ENCODE results near the gene TRIL.
A peak's percentile ranks its signal among the peaks of the same experiment; 100 is the strongest.

Gene TRIL

DNA sequence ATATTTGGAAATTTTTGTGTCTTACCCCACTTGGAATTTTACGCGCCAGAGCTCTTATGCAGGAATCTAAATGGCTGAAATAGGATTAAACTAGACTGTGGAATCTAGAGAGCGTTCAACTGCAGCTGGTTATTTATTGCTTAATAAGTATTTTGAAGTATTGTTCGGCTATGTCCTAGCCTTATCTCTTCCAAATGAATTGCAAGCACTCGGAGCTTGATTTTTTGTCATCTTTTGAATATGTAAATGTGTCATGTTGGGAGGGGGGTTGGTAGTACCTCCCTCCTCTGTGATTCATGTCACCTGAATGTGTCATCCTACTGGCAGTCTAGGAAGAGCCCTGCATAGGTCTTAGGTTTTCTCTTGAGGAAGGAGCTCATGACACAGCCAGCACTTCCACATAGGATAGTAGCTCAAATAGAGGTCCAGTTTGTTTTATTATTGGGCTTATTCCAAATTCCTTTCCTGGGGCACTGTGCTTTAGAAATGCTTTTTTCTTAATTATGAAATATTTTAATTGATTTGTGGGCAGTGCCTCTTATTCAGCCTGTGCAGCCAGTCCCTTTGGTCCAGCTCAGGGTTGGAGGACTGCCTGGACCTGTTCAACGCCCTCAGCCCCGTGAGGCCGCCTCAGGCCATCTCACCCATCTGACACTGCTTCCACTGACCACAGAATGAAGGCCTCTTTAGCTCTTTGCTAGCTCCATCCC lies 22.5 kb upstream of the TRIL start:
- DNase-seq, result no peak

DNA sequence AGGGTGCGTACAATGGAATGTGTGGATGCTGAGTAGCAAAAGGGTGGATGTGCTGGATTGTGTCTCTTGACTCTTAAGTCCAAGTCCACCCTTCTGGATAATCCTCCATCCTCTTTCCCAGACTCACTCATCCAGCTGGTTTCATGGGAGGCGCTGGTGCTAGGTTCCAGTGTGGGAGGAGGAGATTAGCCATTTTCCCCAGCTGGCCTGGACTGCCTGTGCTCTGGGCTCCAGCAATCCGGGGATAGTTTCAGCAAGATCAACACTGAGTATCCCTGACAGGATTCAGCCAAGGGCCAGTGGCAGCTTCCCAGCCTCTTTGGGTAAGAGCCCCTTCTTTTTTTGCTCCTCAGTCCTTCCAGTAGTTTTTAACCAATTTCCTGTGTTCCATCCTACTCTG lies 21.6 kb upstream of the TRIL start:
- DNase-seq, result no peak

DNA sequence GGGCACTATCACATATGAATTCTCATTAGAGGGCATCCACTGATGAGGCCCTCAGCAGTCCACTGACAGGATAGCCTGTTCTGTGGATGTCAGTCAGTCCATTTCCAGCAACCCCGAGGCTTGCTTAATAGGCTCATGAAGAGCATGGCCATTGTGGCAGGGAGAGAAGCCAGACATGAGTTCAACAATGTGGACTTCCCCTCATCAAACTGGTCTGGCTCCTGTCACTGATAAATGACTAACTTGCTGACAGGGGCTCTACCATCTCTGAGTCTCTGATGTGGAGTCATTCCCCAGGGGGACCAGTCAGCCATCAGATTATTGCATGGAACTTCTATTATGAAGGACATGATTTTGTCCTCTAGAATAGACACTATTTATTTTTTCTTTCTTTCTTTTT lies 19.8 kb upstream of the TRIL start:
- no peak for DNase-seq

DNA sequence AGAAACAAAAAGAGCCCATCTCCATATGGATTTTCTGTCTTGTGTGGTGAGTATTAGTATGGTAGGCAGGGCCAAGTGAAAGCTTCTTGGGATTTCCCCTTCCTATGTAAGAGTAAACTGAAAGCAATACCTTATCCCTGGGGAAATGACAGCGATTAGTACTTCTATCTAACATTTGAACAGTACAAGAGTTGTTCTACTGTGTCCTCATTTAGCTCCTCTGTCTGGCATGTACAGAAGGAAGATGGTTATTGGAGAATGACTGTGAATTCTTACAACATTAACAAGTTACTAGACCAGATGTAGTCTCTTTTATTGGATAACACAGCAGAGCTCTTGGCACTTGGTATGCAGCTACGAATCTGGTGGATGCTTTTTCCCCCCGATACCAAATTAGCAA lies 17.9 kb upstream of the TRIL start:
- DNase-seq, result no peak

DNA sequence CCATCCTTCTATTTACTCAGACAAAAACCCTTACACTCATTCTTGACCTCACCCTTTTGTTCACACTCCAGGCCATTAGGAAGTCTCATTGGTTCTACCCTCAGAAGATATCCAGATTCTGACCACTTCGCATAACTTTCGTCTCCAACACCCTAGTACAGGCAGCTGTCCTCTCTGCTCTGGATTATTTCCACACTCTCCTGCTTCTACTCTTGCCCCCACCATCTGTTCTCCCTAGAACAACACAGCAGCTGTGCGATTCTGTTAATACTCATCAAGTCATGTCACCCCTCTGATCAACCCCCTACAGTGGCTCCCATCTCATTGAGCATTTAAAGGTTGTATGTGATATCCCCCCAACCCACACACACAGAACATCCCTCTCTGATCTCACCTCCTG lies 15.5 kb upstream of the TRIL start:
- no peak for DNase-seq

DNA sequence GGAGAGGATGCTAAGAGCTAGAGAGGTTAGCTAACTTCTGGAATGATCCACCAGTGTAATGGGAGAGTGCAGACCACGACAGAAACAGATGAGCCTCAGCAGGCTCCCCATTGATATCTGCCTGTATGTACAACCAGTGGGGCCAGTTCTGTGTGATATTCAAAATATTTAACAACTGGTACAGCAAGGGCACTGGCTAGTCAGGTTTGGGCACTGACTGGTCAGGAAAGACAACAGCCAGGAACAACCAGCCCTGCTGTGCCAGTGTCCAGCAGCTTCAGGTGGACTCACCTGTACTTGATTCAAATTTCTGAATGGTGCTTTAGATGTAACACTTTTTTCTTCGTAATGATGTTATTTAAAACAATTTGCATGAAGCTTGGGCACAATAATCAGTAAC lies 5.9 kb upstream of the TRIL start:
- DNase-seq, result no peak

DNA sequence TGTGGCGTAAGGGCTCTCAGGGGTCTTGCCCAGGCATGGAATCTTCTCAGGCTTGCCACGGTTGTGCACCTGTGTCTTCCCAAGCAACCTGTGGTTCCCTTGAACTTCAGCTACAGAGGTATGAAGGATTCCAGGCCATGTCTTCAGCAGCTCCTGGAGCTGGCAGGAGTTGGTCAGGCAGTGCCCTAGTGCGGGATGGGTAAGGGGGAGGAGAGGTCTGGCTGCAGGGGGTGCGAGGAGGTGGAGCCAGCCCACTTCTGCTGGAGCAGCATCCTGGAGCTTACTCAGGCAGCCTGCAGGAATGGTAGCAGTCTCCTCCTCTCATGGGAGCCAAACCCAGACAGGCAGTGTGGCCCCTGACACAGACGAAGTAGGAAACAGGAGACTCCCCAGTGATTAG lies 3.8 kb upstream of the TRIL start:
- no peak for DNase-seq

DNA sequence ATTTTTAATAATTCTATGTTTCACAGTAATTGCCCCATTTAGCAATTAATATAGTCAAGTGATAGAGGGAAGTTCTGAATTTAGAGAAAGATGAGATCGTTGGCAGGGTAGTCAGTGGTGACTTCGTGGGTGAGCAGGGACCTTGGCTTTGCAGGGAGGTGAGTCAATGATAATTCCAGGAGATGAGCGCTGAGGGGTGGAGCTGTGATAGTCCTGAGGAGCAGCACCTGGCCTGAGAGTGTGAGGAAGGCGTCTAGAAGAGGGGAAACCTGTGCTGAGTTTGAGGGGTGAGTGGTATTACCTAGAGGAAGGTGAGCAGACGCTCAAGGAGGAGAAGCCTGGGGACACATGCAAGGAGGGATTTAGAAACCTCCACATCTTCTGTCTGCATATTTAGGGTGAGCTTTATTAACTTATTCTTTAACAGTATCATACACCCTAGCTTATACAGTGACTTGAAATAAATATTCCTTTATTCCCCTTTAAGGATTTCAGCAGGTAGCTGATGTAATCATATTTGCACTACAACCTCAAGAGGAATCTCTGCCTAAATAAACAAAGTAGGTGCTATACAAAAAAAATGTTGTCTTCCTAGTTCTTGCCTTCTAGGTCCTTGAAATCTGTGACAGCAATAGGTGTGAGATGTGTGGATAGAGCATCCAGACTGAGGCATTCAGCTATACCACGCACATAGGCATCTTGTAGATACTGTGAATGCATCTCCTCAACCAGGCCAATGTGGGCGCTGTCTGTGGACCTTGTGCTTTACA lies 2.1 kb upstream of the TRIL start:
- DNase-seq, result no peak

DNA sequence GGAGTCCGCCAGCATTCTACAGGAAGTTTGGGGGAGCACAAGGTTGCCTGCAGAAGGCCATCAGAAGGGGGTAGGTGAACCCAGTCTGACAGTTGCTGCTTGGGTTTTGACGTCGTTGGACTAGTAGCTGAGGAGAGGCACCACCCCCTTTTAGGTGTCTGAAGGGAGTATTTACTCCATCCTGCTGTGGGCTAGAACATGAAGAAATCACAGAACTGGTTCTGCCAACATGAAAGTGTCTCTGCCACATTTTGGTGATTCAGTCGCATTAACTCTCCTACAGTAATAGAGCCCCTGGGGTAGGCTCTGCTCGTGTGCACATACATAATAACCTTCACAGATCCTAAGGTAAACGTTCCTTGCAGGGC lies 834 bp upstream of the TRIL start:
- DNase-seq, result peak; percentile 37

DNA sequence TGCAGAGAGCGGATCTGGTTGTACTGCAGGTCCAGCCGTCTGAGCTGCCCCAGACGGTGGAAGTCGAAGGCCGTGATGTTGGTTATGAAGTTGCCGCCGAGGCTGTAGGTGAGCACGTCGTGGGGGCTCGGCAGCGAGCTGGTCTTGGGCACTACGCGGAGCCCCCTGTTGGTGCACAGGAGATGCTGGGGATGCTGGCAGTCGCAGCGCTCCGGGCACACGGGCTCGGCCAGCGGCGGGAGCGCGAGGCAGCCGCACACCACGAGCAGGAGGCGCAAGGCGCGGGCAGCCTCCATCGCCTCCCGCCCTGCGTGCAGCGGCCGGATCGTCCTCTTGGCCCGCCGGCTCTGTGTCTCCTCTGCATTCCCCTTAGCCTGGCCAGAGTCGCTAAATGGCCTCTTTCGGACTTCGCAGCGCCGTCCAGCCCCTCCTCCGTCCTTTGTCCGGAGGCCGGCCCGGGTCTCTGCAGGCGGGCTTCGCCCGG lies 337 bp downstream of the TRIL start:
- DNase-seq, result no peak

DNA sequence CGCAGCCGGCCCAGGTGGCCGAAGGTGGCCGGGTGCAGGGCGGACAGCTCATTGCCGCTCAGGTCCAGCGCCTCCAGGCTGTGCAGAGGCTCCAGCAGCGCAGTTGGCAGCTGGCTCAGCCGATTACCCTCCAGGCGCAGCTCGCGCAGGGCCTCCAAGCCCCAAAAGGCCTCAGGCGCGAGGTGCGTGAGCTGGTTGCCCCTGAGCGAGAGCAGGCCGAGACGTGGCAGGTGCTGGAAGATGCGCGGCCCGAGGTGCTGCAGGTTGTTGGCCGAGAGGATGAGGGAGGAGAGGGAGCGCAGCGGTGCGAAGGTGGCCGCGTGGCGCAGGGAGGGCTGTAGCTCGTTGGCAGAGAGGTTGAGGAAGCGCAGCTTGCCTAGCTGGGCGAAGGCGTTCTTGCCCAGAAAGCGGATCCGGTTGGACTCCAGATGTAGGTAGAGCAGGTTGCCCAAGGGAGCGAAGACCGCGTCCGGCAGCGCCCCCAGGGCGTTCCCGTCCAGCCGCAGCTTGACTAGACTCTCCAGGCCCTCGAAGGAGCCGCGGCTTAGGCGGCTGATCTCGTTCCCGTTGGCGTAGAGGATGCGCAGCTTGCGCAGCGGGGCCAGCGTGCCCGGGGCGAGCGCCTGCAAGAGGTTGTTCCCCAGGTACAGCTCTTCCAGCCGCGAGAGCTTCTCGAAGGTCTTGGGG lies 923 bp downstream of the TRIL start:
- no peak for DNase-seq

DNA sequence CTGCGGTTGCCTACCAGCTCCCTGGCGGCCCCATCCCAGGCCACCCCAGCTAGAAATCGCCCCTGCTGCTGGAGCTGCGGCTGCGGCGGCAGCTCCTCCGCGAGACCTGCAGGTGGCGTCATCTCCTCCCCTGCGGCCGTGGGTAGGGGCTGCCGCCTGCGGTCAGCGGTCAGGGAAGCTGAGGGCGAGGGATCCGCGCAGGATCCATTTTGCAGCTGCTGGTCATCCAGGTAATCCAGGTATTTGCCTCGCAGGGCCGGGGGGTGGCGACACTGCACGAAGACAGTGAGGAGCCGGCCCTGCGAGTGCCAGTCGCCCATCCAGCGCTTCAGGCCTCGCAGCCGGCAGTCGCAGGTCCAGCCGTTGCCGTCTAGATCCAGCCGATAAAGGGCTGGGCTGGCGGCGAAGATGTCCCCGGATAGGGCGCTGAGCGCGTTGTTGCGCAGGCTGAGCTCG lies 1.5 kb downstream of the TRIL start:
- peak; percentile 40 for DNase-seq

DNA sequence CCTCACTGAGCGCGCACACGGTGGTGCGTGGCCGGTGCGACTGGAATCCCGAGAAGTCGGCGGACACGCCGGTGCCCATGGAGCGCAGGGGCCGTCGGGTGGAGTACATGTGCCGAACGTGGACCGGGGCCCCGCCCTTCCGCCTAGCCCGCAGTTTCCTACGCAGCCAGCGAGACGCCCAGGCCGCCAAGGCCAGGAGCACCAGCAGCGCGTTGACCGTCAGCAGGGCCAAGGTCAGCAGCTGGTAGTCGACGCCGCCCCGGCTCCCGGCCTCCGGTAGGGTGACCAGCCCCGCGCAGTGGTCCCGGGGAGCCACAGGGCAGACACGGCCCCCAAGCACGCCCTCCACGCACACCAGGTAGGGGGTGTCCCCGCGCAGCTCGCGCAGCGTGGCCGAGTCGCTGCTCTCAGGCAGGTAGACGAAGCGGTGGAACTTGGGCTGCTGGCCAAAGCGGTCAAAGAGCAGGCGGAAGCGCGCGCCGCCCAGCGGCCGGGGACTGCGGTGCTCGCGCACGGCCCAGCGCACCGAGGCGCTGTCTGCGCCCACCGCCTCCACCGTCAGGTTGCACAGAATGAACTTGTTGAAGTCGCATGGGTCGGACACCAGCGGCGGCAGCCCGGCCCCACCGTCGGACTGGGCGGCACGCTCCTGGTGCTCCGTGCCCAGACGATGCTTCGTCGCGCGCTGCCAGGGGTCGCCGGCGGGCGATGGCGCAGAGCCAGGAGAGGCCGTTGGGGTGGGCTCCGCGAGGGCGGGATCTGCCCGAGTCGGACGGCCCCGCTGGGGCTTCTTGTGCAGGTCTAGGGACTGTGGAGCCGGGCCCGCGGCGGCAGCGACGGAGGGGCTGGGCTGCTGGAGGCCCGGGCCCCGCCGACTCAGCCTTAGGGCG lies 2.2 kb downstream of the TRIL start:
- DNase-seq, result peak; percentile 71

DNA sequence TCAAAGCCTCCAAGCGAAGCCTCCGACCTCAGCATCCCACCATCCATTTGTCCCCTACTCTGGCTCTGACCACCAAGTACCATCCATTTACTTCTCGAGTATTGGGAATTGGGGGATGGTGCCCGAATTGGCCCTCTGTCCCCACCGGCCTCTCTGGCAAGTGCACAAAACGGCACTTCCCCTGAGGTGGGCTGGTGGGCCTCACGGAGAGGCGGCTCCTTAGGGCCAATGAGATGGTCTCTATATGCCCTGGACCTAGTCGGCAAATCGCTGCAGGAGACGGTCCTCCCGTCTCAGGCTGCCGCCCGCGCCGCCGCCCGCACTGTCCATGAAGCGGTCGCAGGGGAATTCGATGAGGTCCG lies 2.8 kb downstream of the TRIL start:
- no peak for DNase-seq

DNA sequence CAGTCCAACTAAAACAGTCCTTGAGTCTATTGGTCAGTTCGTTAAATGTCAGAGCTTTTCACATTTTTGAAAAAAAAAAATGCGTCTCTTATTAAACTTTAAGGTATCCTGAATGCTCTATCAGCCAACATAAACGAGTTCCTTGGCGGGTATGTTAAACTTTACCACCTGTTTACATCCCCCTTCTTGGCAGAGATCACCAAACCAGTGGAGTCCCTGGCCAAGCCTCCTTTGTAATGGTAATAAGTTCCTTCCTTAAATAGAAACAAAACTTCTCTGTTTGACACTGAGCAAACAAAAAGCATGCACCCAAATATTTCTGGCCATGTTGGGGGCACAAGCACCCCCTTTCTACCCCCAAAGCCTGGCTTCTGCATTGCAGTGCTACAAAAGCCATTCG lies 3.2 kb downstream of the TRIL start:
- no peak for DNase-seq

DNA sequence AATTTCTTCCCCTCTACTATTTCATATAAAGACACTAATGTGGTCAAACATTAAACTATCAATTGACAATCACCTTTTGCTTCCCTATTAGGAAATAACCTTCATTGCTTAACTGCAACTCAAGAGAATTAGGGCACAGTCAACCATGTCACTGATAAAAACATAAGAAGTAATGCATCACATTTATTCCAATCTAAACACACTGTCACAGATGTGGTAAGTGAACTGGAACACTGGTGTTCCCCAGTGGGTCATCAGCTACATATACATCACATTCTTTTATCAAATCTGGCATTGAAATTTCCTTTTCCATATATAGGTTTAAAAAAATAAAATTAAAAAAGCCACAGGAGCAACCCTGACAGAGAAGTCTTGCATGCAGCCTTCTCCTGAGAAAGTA lies 3.7 kb downstream of the TRIL start:
- DNase-seq, result no peak

DNA sequence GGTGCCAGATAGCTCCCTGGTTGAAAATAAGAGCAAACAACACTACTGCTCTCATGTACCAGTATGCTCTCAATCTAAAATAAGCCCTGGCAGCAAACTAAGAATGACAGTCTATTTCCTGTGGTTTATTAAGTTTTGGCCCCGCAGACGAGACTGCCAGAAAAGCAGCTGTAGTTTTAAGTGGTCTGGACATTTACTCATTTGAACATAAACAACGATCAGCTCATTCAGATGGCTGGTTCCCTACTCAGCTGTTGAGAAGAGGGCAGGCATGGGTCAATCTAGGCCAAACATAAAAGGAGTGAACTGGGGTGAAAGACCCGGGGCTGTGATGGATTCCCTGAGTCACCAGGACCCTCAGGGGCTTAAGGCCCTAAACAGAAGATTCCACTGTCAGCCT lies 4.5 kb downstream of the TRIL start:
- no peak for DNase-seq

DNA sequence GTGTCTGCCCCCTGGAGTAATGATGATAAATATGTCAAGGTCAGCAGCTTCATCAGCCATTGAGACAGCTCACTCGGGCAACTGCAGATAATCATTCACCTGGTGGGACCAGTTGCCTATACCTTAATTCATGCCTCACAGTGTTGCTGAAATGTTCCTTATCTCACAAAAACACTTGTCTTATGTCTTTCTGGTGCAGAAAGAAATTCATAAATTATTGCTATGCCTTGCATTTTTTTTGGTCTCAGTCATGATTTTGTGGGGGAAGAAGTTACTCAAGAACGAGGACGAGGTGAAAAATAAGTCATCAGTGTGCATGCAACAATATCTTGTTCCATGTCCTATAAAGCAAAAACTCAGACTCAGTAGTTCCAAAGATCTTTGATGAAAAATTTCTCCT lies 16.0 kb downstream of the TRIL start:
- no peak for DNase-seq

DNA sequence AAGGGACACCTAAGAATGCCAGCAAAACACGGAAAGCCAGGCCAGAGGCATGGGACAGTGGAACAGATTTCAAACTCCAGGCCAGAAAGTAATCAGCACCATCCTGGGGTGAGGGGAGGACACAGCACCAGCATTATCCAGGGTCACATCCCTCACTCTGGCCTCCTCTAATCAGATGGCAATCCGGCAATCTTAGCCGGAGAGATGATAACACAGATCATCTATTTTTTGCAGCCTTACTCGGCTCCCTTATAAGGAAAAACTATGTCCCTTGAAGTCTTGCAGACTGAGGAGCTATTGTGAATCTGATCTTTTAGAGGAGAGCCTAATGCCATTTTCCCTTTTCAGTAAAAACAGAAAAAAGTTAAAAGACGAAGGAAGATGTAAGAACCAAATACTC lies 16.5 kb downstream of the TRIL start:
- no peak for DNase-seq

DNA sequence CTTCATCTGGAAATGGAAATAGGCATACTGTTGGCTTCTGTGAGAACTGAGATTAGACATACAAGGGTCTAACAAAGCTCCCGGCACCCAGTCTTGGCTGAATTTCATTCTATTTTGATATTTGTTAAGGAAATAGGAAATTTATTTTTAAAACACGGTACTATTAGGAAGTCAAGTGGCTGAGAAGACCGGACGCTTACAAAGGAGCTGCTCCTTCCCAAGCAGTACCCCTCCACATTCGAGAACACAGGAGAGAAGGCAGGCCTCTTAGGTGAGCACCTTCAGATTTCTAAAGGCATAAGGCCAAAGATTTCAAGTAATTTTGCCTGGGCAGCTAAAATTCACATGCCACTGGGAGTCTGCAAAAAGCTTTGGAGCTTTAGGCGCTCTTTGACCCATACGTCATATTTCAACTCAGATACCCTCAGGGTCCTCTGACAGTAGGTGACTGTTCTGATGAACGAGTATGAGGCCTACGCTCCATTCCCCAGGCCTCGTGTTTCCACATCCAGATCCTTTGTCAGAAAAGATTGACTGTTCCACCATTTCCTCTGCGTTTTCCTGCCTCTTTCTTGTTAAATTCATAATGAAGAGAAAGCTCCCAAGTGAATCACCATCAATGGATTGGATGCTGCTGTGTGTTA lies 17.3 kb downstream of the TRIL start:
- no peak for DNase-seq

DNA sequence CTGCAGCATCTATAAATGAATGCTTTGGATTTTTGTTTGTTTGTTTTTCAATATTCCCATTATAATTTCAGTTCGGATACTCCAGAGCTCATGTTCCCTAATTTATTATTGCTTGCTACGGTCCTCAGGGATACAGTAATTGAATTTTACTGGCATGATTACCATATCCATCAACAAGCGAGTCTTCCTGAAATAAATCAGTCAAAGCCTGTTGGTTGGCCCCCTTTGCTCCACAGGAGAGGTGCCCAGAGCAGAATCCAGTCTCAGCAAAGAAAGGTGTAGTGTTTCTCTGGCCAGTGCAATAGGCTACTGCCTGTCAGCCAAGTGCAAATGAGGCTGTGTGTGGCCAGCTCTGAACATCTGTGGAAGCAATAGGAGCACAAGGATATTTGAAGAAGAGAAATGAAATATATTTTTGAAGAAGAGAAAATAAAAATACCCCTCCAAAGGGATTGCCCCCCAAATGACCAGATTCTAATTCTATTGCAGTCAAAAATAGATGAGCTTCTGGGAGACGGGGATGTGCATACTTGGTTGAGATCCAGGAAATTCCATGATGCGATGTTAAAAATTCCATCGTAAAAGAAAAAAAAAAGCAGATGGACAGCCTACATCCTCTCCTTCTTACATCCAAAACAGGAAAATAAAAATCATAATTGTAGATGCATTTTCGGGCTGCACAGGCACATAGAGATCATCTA lies 18.1 kb downstream of the TRIL start:
- no peak for DNase-seq

DNA sequence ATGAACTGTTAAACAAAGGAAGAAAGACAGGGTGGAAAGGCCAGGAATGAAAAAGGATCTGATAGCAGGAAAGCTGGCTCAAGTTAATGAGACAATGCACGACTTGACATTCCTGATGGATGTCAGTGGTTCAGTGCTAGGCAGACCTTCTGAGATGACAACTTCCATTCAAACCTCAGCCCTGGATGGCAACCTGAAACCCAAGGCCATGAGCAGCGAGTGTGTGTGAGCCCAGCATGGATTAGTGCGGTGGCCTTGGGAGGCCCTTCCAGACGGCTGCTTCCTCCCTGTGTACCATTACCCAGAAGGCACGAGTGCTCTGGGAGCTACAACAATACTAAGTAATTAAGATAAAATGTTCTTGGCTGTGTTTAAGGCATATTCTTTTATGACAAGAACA lies 18.8 kb downstream of the TRIL start:
- DNase-seq, result no peak

All from NCI-H345 (cell line).